Astrocyte of the cerebellum (primary cell): Measurements from ENCODE around the gene GMPR.

Experiments
- DNase-seq: peaks from one replicate; pipeline ENCODE4 v3.0.0-alpha.2; 2011; ENCODE audit warnings: low read depth
- H3K4me3 ChIP-seq: 2 replicates; pipeline ENCODE4 v1.5.1; 2011; ENCODE audit warnings: mild to moderate bottlenecking, low read depth, low read length, moderate library complexity
- CTCF ChIP-seq: IDR thresholded peaks from 2 replicates; pipeline ENCODE4 v1.5.1; 2012; ENCODE audit warnings: low read length, low read depth, moderate library complexity, mild to moderate bottlenecking; ENCODE audit errors: missing control alignments
- in situ Hi-C: cut with HindIII; loops from 2 replicates; pipeline ENCODE4 v1.10.0; 2017; ENCODE audit warnings: low sequenced_read_pairs

GMPR gene

GRCh38 chr6:16306334-16306733 lies 67.9 kb downstream of the GMPR start:
- DNase-seq = no peak
- in situ Hi-C loops = no loop called here
- H3K4me3 ChIP-seq = no peak overlapping the region
- TF ChIP-seq CTCF = no peak

GRCh38 chr6:16311763-16312162 lies 73.4 kb downstream of the GMPR start:
- in situ Hi-C loops = no loop called here
- TF ChIP-seq CTCF = no peak
- DNase-seq = no peak
- H3K4me3 ChIP-seq = no peak overlapping the region

- no peak for TF ChIP-seq CTCF
- in situ Hi-C loops = no loop called here
These were observed 75.3 kb downstream of the GMPR start for GRCh38 chr6:16313732-16314131.

GRCh38 chr6:16314296-16314695 lies 75.9 kb downstream of the GMPR start:
- in situ Hi-C loops = no loop called here
- DNase-seq = no peak
- no peak for TF ChIP-seq CTCF
- H3K4me3 ChIP-seq = no peak overlapping the region

More at GRCh38 chr6:16313732-16314131, 75.3 kb downstream of the GMPR start:
- no peak overlapping the region for H3K4me3 ChIP-seq
- DNase-seq = no peak

- peak; percentile 82 for TF ChIP-seq CTCF
- in situ Hi-C loops = no loop called here
- H3K4me3 ChIP-seq = no peak overlapping the region
- DNase-seq = no peak
These were observed 78.4 kb downstream of the GMPR start for GRCh38 chr6:16316741-16317251.

- TF ChIP-seq CTCF = no peak
- DNase-seq = peak; percentile 78
- H3K4me3 ChIP-seq = no peak overlapping the region
- in situ Hi-C loops = no loop called here
These were observed 80.2 kb downstream of the GMPR start for GRCh38 chr6:16318538-16318937.
